NT2/D1 (cell line): Measurements from ENCODE around the gene MGST2.

Experiments used
- SUZ12 ChIP-seq: IDR thresholded peaks from 2 replicates; pipeline ENCODE4 v1.6.1; 2011; ENCODE audit not compliant: insufficient read length, insufficient read depth; ENCODE audit errors: extremely low read depth
- ZNF274 ChIP-seq: IDR thresholded peaks from 2 replicates; pipeline ENCODE4 v1.6.1; 2011; ENCODE audit warnings: mild to moderate bottlenecking, low read depth, low read length

DNA sequence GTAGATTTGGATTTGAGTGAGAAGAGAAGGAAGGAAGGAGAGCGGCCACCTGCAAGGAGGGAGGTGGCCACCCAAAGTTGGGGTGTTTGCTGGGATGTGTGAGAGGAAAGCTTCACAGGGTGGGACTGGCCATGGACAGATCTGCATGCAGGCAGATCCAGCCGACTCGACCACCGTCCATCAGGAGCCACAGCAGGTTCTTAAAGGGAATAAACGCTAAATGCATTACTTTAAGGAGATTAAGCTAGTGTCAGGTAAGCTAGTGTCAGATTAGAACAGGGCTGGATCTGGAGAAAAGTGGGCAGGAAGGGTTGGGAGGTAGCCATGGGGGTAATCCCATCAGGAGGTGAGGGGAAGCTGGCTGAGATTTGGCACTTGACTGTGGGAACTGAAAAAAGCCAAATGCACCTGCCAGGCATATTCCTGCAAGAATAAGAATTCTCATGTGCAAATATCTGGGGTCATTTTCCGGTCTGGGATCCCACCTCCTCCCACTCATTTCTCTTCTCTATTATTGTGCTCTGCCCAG lies 79.6 kb downstream of the MGST2 start:
- TF ChIP-seq SUZ12, result no peak
- no peak for TF ChIP-seq ZNF274
